HL-60/S4 treated with retinoic acid at 250 ng/mL for 4 days and 3 days (cell line): Measurements from ENCODE around the gene ADSS2.
"Not testable (repeated sequence)": the region's sequence is repeated elsewhere in the genome, so short reads cannot be mapped to it uniquely, and the experiment has no call there.

ENCODE experiments used
- in situ Hi-C: fragments of 300-500 bp; cut with MboI; formaldehyde crosslinking; loops from 2 replicates; pipeline ENCODE4 v1.7.0; 2022; ENCODE audit warnings: low sequenced_read_pairs

The ADSS2 gene

DNA sequence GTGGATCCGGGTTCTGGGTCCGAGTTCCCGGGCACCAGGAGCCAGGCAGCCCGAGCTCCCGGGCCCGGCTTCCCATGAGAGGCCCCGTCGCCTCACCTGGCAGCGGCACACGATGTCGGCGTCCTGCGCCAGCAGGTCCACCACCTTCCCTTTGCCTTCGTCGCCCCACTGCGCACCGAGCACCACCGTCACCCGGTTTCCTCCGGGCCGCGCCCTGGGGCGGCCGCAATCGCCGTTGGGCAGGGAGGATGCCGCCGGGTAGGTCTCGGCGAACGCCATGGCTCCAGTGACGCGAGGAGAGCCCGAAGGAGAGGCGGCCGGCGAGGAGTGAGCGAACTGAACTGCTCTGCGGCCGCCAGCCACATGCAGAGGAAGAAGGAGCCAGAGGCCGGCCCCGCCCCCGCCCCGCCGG lies at the start of gene ADSS2:
Gene ADSS2, minus strand, starts transcription at position 371 of the 412 bp plus-strand sequence. Its CDS starts 92 bp downstream, at position 279.
- in situ Hi-C loops = no loop called here

DNA sequence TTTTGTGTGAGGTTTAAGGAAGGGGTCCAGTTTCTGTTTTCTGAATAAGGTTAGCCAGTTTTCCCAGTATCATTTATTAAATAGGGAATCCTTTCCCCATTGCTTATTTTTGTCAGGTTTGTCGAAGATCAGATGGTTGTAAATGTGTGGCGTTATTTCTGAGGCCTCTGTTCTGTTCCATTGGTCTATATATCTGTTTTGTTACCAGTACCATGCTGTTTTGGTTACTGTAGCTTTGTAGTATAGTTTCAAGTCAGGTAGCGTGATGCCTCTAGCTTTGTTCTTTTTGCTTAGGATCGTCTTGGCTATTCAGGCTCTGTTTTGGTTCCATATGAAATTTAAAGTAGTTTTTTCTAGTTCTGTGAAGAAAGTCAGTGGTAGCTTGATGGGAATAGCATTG lies 48.8 kb upstream of the ADSS2 start:
- in situ Hi-C loops = not testable (repeated sequence)

DNA sequence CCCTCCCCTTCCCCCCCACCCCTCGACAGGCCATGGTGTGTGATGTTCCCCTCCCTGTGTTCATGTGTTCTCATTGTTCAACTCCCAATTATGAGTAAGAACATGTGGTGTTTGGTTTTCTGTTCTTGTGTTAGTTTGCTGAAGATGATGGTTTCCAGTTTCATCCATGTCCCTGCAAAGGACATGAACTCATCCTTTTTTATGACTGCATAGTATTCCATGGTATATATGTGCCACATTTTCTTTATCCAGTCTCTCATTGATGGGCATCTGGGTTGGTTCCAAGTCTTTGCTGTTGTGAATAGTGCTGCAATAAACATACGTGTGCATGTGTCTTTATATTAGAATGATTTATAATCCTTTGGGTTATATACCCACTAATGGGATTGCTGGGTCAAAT lies 47.8 kb upstream of the ADSS2 start:
- in situ Hi-C loops = not testable (repeated sequence)

DNA sequence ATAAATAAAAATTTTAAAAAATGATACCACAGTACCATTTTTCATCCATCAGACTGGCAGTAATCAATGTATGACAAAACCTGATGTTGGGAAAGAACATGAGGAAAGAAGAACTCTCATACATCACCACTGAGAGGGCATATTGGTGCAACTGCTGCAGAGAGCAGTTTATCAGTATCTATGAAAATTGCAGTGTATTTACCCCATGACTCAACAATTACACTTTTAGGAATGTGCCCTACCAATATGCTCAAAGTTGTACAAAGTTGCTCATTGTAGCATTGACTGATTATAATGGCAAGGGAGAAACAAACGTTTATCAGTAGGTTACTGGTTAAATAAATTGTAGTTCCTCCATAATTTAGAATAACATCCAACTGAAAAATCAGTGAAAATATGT lies 46.1 kb upstream of the ADSS2 start:
- in situ Hi-C loops = no loop called here

DNA sequence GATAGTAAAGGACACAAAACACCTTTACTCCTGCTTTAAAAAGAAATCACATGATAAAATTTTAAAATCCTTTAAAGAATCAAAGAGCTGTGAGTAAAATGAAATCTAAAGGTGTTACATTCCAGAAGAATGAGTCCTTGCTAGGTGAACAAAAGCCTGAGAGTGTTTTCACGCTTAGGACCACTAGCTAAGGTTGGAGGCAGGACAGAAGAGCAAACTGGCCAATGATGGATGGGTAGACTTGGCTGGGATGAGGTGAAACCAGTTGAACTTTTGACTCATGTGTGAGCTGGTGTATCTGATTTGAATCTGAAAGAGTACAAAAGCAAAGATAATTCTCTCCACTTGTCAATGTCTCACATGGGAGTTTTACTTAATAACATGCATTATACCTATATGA lies 44.5 kb upstream of the ADSS2 start:
- in situ Hi-C loops = no loop called here

DNA sequence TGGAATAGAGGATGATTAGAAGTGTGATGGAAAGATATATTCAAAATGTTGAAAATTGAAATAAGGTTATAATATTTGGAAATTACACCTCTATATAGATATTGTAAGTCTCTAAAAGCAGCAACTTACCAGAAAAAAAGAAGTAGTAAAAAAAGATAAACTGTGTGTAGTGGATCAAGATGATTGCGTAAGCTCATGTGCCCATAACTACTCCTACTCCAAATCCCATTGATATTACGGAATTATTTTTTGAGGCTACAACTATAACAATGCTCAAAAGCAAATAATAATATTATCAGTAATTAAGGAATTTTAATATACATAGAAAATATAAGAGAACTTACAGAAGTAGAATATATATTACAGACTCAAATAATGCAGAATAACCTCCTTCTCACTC lies 42.9 kb upstream of the ADSS2 start:
- in situ Hi-C loops = no loop called here

DNA sequence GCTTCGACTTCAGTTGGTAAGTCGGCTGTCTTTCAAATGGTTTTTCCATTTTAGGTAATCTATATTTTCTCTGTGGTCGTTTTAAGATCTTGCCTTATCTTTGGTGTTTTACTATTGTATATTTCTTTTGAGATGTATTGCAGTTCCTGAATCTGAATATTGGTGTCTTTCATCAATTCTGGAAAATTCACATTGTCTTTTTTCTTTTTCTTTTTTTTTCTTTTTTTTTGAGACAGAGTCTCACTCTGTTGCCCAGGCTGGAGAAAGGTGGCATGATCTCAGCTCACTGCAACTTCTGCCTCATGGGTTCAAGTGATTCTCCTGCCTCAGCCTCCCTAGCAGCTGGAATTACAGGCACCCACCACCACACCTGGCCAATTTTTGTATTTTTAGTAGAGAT lies 33.3 kb upstream of the ADSS2 start:
- in situ Hi-C loops = not testable (repeated sequence)

DNA sequence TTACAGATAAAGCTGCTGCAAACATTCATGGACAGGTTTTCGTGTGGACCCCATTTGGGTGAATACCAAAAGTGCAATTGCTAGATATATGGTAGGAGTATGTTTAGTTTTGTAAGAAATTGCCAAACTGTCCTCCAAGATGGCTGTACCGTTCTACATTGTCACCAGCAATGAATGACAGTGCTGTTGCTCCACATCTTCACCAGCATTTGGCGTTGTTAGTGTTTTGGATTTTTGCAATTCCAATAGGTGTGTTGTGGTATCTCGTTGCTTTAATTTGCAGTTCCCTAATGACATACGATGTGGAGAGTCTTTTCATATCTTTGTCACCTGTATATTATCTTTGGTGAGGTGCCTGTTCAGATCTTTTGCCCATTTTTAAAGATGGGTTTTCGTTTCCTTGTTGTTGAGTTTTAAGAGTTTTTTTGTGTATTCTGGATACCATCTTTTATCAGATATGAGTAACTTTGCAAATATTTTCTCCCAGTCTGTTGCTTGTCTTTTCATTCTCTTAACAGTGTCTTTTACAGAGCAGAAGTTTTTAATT lies 21.4 kb upstream of the ADSS2 start:
- in situ Hi-C loops = no loop called here

DNA sequence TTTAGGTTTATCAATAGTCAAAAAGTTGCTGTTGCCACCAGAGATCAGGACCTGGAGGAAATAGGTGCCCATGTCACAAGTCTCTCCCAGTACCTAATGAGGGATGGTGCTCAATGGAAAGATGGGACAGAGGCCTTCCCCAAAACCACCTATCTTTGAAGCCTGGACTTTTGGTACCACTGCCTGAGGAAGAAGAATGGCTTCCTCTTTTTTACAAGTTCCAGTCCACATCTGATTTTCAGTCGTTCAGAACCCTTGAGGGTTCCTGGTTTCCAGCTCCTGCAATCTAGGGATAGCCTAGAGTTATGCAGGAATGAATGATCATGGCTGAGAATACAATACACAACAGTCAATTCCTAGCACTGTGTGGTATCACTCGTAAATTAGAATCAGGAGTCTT lies 15.0 kb upstream of the ADSS2 start:
- in situ Hi-C loops = no loop called here

DNA sequence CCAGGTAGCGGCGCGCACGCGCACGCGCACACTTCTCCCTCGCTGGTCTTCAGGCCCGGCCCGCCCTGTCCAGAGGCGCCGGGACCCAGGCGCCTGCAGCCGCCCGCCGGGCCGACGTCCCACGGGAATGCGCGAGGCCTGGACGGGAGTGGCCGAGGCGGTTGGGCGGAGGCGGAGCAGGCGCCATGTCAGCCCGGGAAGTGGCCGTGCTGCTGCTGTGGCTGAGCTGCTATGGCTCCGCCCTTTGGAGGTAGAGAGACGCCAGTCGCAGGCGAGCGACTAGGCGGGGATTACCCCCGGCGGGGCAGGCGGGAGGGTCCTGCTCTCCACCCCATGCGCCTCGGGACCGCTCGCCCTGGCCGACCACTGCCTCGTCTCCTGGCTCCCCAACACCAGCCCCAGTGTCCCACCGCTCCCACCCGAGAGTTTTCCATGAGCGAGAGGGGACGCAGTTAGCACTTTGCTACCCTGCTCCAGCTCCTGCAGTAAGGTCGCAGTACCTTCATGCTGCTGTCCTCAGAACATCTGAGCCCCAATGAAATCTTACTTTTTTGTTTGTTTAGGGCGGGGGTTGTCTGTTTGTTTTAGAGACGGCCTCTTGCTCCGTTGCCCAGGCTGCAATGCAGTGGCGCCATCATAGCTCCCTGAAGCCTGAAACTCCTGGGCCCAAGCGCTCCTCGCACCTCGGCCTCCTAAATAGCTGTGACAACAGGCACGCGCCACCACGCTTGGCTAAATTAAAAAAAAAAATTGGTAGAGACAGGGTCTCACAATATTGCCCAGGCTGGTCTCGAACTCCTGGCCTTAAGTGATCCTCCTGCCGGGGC lies 9.7 kb upstream of the ADSS2 start, which contains the start of gene CATSPERE:
Gene CATSPERE, plus strand, starts transcription at position 29 of the 827 bp plus-strand sequence. Its CDS starts 157 bp downstream, at position 186.
- in situ Hi-C loops = no loop called here

DNA sequence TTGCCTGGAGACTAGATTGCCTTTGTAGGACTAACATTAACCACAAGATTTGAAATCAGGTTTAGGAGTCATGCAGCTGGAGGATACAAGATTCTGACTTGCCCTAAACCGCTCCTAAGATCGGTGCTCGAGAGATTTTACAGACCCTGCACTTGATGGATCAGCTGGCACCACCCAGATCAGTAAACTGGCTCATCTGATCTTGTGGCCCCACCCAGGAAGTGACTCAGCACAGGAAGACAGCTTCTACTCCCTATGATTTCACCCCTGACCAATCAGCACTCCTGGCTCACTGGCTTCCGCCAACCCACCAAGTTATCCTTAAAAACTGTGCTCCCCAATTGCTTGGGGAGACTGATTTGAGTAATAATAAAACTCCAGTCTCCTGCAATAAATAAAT lies 8.5 kb upstream of the ADSS2 start:
- in situ Hi-C loops = no loop called here

DNA sequence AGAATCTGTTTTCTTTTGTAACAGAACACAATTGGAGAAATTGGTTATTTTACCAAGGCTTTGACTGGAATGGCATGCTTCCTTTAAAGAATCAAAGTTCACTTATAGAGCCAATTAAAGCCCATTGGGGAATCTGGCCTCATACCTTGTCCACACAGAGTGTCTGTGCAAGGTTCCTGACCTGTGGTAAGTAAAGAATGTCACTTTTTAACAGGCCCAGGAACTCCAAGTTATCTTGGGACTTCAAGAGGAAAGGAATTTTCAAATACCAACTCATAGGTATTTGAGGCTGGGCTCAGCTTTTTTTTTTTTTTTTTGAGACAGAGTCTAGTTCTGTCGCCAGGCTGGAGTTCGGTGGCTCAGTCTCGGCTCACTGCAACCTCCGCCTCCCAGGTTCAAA lies 7.1 kb upstream of the ADSS2 start:
- in situ Hi-C loops = no loop called here

DNA sequence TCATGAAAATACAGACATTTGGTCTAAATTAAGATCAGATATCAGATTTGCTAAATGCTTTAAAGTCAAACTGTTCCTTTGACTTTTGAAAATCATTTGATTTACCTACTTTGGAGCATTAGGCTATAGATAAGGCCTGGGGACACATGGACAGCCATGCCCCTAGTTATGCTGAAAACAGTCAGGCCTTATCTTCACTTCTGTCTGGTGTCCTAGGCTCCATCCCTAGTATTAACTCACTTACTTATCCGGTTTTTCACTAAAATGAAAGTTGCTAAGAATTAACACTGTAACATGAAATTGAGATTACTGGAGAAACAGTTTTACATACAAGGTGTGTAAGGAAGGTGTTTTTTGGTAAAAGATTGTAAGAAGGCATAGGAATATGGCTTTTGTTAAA lies 4.9 kb upstream of the ADSS2 start:
- in situ Hi-C loops = no loop called here

DNA sequence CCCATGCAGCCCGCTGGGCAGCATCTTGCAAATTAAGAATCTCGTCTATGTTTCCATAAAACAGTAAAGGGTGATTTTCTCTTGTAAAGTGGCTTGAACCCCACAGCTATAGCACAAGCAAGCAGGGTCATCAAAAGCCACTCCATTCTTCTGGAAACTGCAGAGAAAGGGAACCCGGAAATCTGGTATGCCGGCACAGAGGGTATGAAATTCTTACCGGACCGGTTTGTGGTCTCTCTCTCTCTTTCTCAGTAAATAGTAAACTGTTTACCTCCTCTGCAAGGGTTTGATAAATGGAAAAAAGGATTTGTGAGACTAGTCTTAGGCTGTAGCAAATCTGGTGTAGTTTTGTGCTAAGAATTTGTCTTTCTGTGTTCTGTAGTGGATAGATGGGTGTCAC lies 2.7 kb upstream of the ADSS2 start:
- in situ Hi-C loops = no loop called here

DNA sequence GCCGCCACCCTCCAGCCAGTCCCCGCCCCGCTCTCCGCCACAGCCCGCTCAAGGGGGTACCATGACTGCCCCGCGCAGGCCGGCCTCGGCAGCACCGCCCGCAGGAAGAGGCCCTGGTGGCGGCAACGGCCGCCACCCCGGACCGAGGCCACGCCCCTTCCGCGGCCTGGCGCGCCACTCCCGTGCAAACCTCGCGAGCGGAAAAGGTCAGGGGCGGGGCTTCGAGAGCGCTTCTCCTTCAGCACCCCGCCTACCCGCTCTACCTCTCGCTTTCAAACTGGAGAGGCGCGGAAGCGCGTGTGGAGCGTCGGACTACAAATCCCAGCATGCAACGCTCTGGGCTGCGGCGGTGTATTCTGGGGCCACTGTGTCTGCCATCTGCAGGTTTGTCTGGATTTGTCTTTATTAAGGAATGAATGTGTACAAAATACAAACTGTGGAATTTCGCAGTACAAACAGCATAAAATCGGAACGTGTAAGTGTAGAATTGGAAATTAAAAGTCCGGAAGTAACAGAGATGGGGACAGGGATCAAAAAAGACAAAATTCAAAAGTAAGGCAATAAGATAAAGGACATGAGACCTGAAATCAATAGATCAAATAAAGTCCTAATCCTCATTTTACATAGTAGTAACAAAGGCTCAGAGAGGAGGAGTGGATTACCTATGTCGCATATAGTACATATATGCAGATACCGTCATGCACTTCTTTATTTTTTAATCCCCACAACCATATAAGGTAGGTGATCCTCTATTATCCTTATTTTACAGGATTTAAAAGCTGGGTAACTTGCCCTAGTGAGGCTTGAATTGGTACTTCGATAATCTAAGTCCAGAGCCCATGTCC lies 464 bp upstream of the ADSS2 start:
- in situ Hi-C loops = no loop called here

DNA sequence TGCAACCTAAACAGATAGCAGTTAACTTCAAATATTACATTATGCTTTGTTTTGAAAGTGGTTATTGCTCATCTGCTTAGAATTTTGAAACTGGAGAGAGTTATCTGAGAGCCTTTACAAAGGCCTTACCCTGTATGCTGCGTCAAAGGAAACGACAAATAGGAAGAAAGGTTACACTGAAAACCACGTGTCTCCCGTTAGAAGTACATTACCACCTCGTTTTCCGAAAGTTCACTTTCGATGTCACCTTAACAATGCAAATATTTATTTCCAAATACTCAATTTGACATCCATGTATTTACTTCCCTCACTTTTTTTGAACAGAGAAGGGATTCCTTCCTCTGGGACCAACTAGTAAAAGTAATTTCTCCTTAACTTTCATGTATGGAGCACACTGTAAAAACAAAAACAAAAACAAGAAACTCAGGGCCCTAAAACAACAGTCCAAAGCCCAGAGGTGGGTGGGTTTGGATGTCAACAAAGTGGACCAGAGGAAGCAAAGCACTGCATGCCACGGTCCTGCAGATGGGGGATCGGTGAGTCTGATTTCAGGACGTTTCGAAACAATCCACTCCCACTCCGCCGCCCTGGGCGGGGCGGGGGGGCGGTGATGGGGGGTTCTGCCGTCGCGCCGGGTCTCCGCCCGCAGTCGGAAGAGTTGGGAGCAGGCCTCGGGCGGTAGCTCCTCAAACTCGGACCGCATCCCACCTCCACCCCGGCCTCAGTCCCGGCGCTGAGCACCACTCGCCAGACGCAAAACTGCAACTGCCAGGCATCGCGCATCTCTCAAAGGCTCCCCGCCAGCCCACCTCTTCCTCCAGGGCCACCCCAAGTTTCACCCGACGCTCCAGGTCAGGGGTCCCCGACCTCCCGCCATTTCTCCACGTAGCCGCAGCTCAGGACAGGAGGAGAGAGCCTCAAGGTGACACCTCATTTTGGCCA lies 841 bp downstream of the ADSS2 start:
- in situ Hi-C loops = no loop called here

DNA sequence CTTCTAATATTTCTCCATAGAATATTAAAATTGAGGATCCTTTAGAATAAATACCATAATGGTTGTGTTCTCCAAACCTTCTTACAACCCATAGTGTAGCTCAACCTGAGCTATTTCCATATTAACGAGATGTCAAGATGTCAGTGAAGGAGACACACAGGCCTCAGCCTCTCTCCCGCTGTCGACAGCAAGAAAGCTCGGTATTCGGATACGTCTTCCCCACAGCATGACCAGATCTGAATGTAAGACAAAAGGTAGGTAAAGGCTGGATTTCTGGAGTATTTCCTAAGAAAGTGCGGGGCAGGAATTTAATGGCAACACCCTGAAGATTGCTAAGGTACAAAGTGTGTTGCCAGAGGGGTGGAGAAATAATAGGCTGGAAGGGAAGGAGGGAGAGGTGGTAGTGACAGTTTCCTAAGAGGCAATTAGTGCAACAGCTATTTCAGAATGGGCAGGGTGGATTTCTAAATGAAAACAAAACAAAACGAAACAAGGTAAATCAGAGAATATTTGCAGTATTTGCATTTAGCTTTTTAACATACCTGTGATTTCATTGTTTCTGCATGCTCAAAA lies 1.7 kb downstream of the ADSS2 start:
- in situ Hi-C loops = no loop called here

DNA sequence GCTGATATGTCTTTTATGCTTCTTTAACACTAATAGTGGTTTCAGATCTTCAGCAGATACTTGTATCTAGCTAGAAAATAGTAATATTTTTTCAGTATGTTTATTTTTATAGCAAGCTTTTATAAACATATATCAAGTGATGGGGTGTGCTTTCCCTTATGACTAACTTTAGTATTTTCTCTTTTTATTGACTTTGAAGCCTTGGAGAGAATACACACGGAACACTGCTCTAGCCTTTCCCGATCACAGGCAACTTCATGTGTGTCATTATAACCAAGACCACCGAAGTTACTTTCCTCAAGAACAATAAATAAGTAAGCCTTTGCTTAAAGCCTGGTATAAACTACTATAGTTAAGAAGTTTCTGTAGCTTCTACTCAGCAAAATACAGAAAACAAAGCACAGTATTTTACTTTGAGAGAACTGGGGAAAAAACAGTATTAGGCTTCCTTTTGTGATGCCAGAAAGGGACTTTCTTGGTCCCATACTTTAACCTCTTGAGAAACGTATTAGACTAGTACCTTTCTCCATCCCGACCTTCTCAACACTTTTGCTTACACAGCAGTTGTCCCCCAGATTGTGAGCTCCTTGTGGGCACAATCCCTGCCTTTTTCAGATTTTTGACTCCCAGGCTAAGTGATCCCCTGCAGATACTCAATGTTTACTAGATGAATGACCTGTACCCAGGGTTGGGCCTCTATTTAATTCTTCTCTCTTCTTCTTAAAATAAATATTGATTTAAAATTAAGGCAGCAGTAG lies 3.3 kb downstream of the ADSS2 start:
- in situ Hi-C loops = no loop called here

DNA sequence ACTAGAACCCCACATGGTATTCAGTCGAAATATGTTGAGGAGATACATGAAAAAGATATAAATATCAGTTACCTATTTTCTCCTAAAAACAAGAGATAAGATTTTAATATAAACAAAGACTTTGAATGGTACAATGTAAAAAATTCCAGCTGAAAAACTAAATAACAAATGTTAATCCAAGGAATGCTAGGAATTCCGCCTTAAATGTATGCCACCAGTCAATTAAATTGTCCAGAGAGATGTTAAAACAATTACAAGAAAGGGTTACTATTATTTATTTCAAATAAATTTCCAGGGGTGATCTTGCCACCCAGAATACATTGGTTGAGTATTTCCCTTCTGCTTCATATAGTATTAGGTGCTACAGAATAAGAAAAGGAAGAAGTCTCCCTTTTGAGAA lies 4.2 kb downstream of the ADSS2 start:
- in situ Hi-C loops = no loop called here

DNA sequence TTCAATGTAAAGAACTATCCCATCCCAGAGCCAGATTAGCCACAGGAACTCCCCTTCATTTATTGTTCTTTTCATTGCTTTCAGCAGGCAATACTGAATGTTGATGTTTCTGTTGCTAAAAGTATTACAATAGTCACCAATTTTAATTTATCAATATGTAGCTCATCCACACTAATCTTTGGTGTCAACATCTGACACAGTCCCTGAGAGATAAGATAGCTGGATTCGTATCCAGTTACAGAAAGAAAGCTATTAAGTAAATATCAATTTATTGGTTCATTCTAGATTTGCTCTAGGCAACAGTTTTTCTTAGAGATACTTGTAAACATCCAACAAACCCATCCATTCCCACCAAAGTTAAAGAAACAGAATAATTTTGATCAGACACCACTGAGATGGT lies 4.7 kb downstream of the ADSS2 start:
- in situ Hi-C loops = no loop called here
